Astrocyte (in vitro differentiated cells and primary cell): ENCODE results near the gene MCEE. TPM values are rescaled to one million over a fixed set of nuclear protein-coding genes. Genes with fewer than 3 reads are reported as not detected.

ENCODE experiments used
- DNase-seq: peaks from one replicate; pipeline ENCODE4 v3.0.0-alpha.2; 2010; ENCODE audit warnings: low read depth
- FAIRE-seq: peaks from 2 replicates; lab custom pipeline; 2011; peaks lifted over from hg19 to GRCh38; lab: Jason Lieb, UNC
- H2AFZ ChIP-seq: 2 replicates; pipeline ENCODE4 v1.6.0; 2012; ENCODE audit warnings: low read depth, low read length, inconsistent platforms
- H3K27ac ChIP-seq: 2 replicates; pipeline ENCODE4 v1.5.1; 2011; ENCODE audit warnings: low read depth, low read length, inconsistent platforms
- H3K27me3 ChIP-seq: 2 replicates; pipeline ENCODE4 v1.6.0; 2011; ENCODE audit warnings: low read length, inconsistent platforms; ENCODE audit not compliant: insufficient read depth
- H3K36me3 ChIP-seq: 2 replicates; pipeline ENCODE4 v1.5.1; 2011; ENCODE audit warnings: low read length, inconsistent platforms; ENCODE audit not compliant: insufficient read depth
- H3K4me1 ChIP-seq: 2 replicates; pipeline ENCODE4 v1.5.1; 2011; ENCODE audit warnings: low read length, inconsistent platforms; ENCODE audit not compliant: insufficient read depth
- H3K4me2 ChIP-seq: 2 replicates; pipeline ENCODE4 v1.6.0; 2012; ENCODE audit warnings: low read length, inconsistent platforms
- H3K4me3 ChIP-seq: 2 replicates; pipeline ENCODE4 v1.5.1; 2011; ENCODE audit warnings: low read depth, mild to moderate bottlenecking, low read length, inconsistent platforms; ENCODE audit not compliant: insufficient read depth
- H3K79me2 ChIP-seq: 2 replicates; pipeline ENCODE4 v1.6.0; 2012; ENCODE audit warnings: mild to moderate bottlenecking, low read length, inconsistent platforms; ENCODE audit not compliant: insufficient read depth
- H3K9ac ChIP-seq: 2 replicates; pipeline ENCODE4 v1.6.0; 2012; ENCODE audit warnings: mild to moderate bottlenecking, low read length, inconsistent platforms
- H3K9me3 ChIP-seq: 2 replicates; pipeline ENCODE4 v1.5.1; 2012; ENCODE audit warnings: low read depth, mild to moderate bottlenecking, low read length, inconsistent platforms; ENCODE audit not compliant: insufficient read depth
- H4K20me1 ChIP-seq: 2 replicates; pipeline ENCODE4 v1.6.0; 2012; ENCODE audit warnings: low read length, inconsistent platforms; ENCODE audit not compliant: insufficient read depth
- H3K27ac Mint-ChIP-seq: one replicate; pipeline ENCODE4 v1.8.0; 2021; ENCODE audit warnings: mild to moderate bottlenecking, mixed read lengths; ENCODE audit not compliant: unreplicated experiment
- H3K27me3 Mint-ChIP-seq: one replicate; pipeline ENCODE4 v1.8.0; 2021; ENCODE audit warnings: low read depth, mixed read lengths; ENCODE audit not compliant: unreplicated experiment
- H3K36me3 Mint-ChIP-seq: one replicate; pipeline ENCODE4 v1.8.0; 2021; ENCODE audit warnings: low read depth, mixed read lengths; ENCODE audit not compliant: unreplicated experiment
- H3K4me1 Mint-ChIP-seq: one replicate; pipeline ENCODE4 v1.8.0; 2021; ENCODE audit warnings: low read depth, mixed read lengths; ENCODE audit not compliant: unreplicated experiment
- H3K4me3 Mint-ChIP-seq: one replicate; pipeline ENCODE4 v1.8.0; 2021; ENCODE audit warnings: mild to moderate bottlenecking, moderate library complexity, mixed read lengths; ENCODE audit not compliant: unreplicated experiment
- H3K9me3 Mint-ChIP-seq: one replicate; pipeline ENCODE4 v1.8.0; 2021; ENCODE audit warnings: mild to moderate bottlenecking, mixed read lengths; ENCODE audit not compliant: unreplicated experiment
- EZH2 ChIP-seq: IDR thresholded peaks from 2 replicates; pipeline ENCODE4 v1.6.1; 2012; ENCODE audit warnings: mild to moderate bottlenecking, low read length, inconsistent platforms; ENCODE audit not compliant: insufficient read depth
- total RNA-seq: library from RNA; stranded (reverse); gene quantifications from 2 replicates; pipeline ENCODE4 v1.2.1, GENCODE V29; 2021
- TF ChIP-seq, protein P1 (sequence below): IDR thresholded peaks from 2 replicates; pipeline ENCODE4 v1.5.1; 2011; ENCODE audit warnings: low read depth, mild to moderate bottlenecking, inconsistent platforms, low read length, moderate library complexity; ENCODE audit not compliant: insufficient read depth

Gene MCEE
- total RNA-seq, 1 donor from 2014 or later = 13.1 TPM

DNA sequence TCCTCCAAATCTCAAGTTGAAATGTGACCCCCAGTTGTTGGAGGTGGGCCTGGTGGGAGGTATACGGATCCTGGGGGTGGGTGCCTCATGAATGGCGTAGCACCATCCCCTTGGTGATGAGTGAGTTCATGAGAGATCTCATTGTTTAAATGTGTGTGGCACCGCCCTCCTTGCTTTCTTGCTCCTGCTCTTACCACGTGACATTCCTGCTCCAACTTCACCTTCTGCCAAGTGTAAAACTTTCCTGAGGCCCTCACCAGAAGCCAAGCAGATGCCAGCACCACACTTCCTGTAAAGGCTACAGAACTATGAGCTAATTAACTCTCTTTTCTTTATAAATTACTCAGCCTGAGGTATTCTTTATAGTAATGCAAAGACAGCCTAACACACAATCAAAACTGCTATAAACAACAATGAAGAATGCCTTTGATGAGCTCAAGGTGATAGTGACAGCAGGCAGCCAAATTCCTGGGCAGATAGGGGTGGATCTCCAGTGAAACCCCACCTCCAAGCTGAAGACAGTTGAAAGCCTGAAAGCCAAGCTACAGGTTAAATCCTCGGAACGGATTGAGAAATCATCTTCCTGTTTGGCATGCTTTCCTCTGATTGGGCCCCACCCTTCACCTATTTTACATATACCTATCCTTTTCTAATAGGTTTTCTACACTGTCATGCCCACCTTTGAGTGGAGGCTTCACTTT is 26.9 kb downstream of the MCEE start:
- Histone ChIP-seq H3K4me3 (no peak overlapping the region), H4K20me1 (no peaks in the 10 kb centered on the region), H3K27ac (no peak overlapping the region), H3K9ac (no peak overlapping the region), H2AFZ (no peak overlapping the region), H3K27me3 (no peaks in the 10 kb centered on the region), H3K4me2 (no peak overlapping the region), H3K79me2 (no peaks in the 10 kb centered on the region), H3K36me3 (no peaks in the 10 kb centered on the region), H3K9me3 (no peaks in the 10 kb centered on the region), H3K4me1 (peaks cover 3% of the 10 kb centered on the region)
- Mint-ChIP-seq H3K4me1 (peaks cover 9% of the 10 kb centered on the region), H3K36me3 (peaks cover 11% of the 10 kb centered on the region), H3K9me3 (peaks cover 24% of the 10 kb centered on the region), H3K4me3 (no peak overlapping the region), H3K27ac (peak overlapping the region; percentile 20), H3K27me3 (no peaks in the 10 kb centered on the region)
- DNase-seq = no peak
- no peak for FAIRE-seq
- TF ChIP-seq, protein P1, sequence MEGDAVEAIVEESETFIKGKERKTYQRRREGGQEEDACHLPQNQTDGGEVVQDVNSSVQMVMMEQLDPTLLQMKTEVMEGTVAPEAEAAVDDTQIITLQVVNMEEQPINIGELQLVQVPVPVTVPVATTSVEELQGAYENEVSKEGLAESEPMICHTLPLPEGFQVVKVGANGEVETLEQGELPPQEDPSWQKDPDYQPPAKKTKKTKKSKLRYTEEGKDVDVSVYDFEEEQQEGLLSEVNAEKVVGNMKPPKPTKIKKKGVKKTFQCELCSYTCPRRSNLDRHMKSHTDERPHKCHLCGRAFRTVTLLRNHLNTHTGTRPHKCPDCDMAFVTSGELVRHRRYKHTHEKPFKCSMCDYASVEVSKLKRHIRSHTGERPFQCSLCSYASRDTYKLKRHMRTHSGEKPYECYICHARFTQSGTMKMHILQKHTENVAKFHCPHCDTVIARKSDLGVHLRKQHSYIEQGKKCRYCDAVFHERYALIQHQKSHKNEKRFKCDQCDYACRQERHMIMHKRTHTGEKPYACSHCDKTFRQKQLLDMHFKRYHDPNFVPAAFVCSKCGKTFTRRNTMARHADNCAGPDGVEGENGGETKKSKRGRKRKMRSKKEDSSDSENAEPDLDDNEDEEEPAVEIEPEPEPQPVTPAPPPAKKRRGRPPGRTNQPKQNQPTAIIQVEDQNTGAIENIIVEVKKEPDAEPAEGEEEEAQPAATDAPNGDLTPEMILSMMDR = no peak
- no peak for TF ChIP-seq EZH2

DNA sequence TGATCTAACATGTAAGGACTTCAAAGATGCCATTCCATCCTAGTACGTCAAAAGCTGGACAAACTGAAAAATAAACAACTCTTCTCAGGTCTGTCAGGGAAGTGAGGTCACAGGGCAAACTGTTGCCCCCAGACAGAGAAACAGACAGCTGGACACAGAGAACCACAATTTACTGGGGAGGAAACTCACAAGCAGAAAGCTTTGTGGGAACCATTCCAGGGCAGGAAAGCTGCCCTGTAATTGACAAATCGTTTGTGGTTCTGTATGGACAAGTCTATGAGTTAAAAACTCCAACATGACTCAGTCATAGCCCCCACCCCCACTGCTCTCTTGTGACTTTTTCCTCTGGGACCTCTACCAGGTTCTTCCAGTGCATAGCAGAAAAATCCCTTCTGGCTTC is 28.4 kb downstream of the MCEE start:
- H3K27me3 ChIP-seq = no peaks in the 10 kb centered on the region
- peak; percentile 96 for DNase-seq
- H4K20me1 ChIP-seq = no peaks in the 10 kb centered on the region
- Mint-ChIP-seq H3K9me3 (peaks cover 24% of the 10 kb centered on the region), H3K27me3 (no peaks in the 10 kb centered on the region), H3K36me3 (peaks cover 6% of the 10 kb centered on the region), H3K27ac (peak overlapping the region; percentile 92), H3K4me1 (peaks cover 9% of the 10 kb centered on the region), H3K4me3 (no peak overlapping the region)
- no peaks in the 10 kb centered on the region for H3K36me3 ChIP-seq
- H3K27ac ChIP-seq = peak overlapping the region; percentile 18
- peak overlapping the region; percentile 49 for H3K4me2 ChIP-seq
- no peak for TF ChIP-seq EZH2
- TF ChIP-seq, protein P1 = no peak
- H2AFZ ChIP-seq = no peak overlapping the region
- no peak overlapping the region for H3K4me3 ChIP-seq
- H3K4me1 ChIP-seq = peaks cover 3% of the 10 kb centered on the region
- no peaks in the 10 kb centered on the region for H3K79me2 ChIP-seq
- no peaks in the 10 kb centered on the region for H3K9me3 ChIP-seq
- H3K9ac ChIP-seq = peak overlapping the region; percentile 13
- FAIRE-seq = no peak
